IMR-90 (cell line): ENCODE data around the gene PRSS53. TPM values are rescaled to one million over a fixed set of nuclear protein-coding genes. Genes with fewer than 3 reads are reported as not detected.

Experiments used
- ATAC-seq: fragments of 200-7000 bp; cut with Tn5 transposase; 2 replicates; pipeline ENCODE4 v1.9.1; 2020; ENCODE audit warnings: low read depth, mild to moderate bottlenecking, moderate library complexity
- BruUV-seq: library from RNA; stranded (reverse); fragments of 400-500 nt; replicated peaks from 2 replicates; lab custom pipeline; 2021; lab: Mats Ljungman, UMichigan
- CTCF ChIA-PET: fragments of 300-600 bp; formaldehyde crosslinking; extraction: SDS; loops from one replicate; lab custom pipeline; 2021; ENCODE audit warnings: antibody characterized with exemption; lab: Yijun Ruan, JAX
- POLR2A ChIA-PET: fragments of 300-600 bp; sonication (Branson Sonifier 250); formaldehyde crosslinking; loops from one replicate; lab custom pipeline; 2022; ENCODE audit warnings: antibody characterized with exemption; ENCODE audit not compliant: unreplicated experiment; lab: Charles Lee
- DNase-seq: peaks from one replicate; pipeline ENCODE4 v3.0.0; 2013
- H2AFZ ChIP-seq: replicated peaks from 2 replicates; pipeline ENCODE3; 2013; ENCODE audit warnings: low read length, mild to moderate bottlenecking; ENCODE audit not compliant: poor library complexity
- H2AK5ac ChIP-seq: 2 replicates; pipeline ENCODE4 v1.6.1; 2013; ENCODE audit warnings: low read depth, low read length, inconsistent platforms
- H2AK9ac ChIP-seq: replicated peaks from 2 replicates; pipeline ENCODE3; 2013; ENCODE audit warnings: mild to moderate bottlenecking, low read depth, low read length, moderate library complexity; ENCODE audit not compliant: poor library complexity
- H2BK120ac ChIP-seq: 2 replicates; pipeline ENCODE4 v1.6.1; 2013; ENCODE audit warnings: low read depth, low read length, inconsistent platforms
- H2BK15ac ChIP-seq: 3 replicates; pipeline ENCODE4 v1.6.1; 2013; ENCODE audit warnings: low read depth, low read length, inconsistent platforms
- H2BK20ac ChIP-seq: 2 replicates; pipeline ENCODE4 v1.6.1; 2013; ENCODE audit warnings: low read depth, mild to moderate bottlenecking, inconsistent platforms, low read length, moderate library complexity
- H2BK5ac ChIP-seq: 2 replicates; pipeline ENCODE4 v1.6.1; 2013; ENCODE audit warnings: mild to moderate bottlenecking, low read depth, low read length, inconsistent platforms; ENCODE audit not compliant: poor library complexity, severe bottlenecking
- H3K14ac ChIP-seq: replicated peaks from 2 replicates; pipeline ENCODE4 v1.6.1; 2013; ENCODE audit warnings: low read depth, low read length, inconsistent platforms
- H3K18ac ChIP-seq: 2 replicates; pipeline ENCODE4 v1.6.1; 2013; ENCODE audit warnings: low read depth, low read length, control low read depth
- H3K23ac ChIP-seq: 2 replicates; pipeline ENCODE4 v1.6.1; 2013; ENCODE audit warnings: low read depth, low read length, inconsistent platforms
- H3K27ac ChIP-seq: 2 replicates; pipeline ENCODE4 v1.5.1; 2013; ENCODE audit warnings: mild to moderate bottlenecking, control low read depth, low read length; ENCODE audit not compliant: insufficient read depth
- H3K27me3 ChIP-seq: 2 replicates; pipeline ENCODE4 v1.6.1; 2013; ENCODE audit warnings: low read length; ENCODE audit not compliant: control insufficient read depth, insufficient read depth
- H3K36me3 ChIP-seq: 2 replicates; pipeline ENCODE4 v1.6.1; 2013; ENCODE audit warnings: low read length, mixed read lengths; ENCODE audit not compliant: control insufficient read depth, insufficient read depth
- H3K4ac ChIP-seq: 2 replicates; pipeline ENCODE4 v1.6.1; 2013; ENCODE audit warnings: low read depth, low read length, inconsistent platforms
- H3K4me1 ChIP-seq: 2 replicates; pipeline ENCODE4 v1.6.1; 2013; ENCODE audit warnings: low read length, mixed read lengths; ENCODE audit not compliant: control insufficient read depth, insufficient read depth
- H3K4me2 ChIP-seq: 2 replicates; pipeline ENCODE4 v1.6.1; 2013; ENCODE audit warnings: low read depth, mild to moderate bottlenecking, control low read depth, low read length, moderate library complexity
- H3K4me3 ChIP-seq: 2 replicates; pipeline ENCODE4 v1.5.1; 2013; ENCODE audit warnings: low read depth, mild to moderate bottlenecking, control low read depth, low read length, moderate library complexity; ENCODE audit not compliant: insufficient read depth
- H3K56ac ChIP-seq: 2 replicates; pipeline ENCODE4 v1.6.1; 2013; ENCODE audit warnings: low read length, inconsistent platforms; ENCODE audit not compliant: insufficient read depth; ENCODE audit errors: extremely low read depth
- H3K79me1 ChIP-seq, 2 experiments: 2 replicates each; pipeline ENCODE4 v1.6.1; 2013; ENCODE audit warnings: low read length in 2 of 2, inconsistent platforms in 1 of 2, low read depth in 1 of 2
- H3K9ac ChIP-seq: 2 replicates; pipeline ENCODE4 v1.6.1; 2013; ENCODE audit warnings: low read depth, low read length, control low read depth
- H3K9me1 ChIP-seq: 2 replicates; pipeline ENCODE4 v1.6.1; 2013; ENCODE audit warnings: low read length, inconsistent platforms; ENCODE audit not compliant: insufficient read depth
- H3K9me3 ChIP-seq: 2 replicates; pipeline ENCODE4 v1.6.1; 2013; ENCODE audit warnings: low read length; ENCODE audit not compliant: control insufficient read depth, insufficient read depth
- H4K20me1 ChIP-seq: 2 replicates; pipeline ENCODE4 v1.6.1; 2013; ENCODE audit warnings: low read length, inconsistent platforms; ENCODE audit not compliant: insufficient read depth
- H4K5ac ChIP-seq: 2 replicates; pipeline ENCODE4 v1.6.1; 2013; ENCODE audit warnings: mild to moderate bottlenecking, low read depth, low read length, control low read depth
- H4K8ac ChIP-seq, 2 experiments: 2 replicates each; pipeline ENCODE4 v1.6.1; 2013; ENCODE audit warnings: low read depth in 2 of 2, low read length in 2 of 2, control low read depth in 1 of 2, inconsistent platforms in 1 of 2
- H4K91ac ChIP-seq: 2 replicates; pipeline ENCODE4 v1.6.1; 2013; ENCODE audit warnings: low read depth, low read length, inconsistent platforms; ENCODE audit not compliant: insufficient read depth
- BHLHE40 ChIP-seq: fragments of 150-350 bp; IDR thresholded peaks from 2 replicates; pipeline ENCODE4 v1.6.1; 2016; ENCODE audit warnings: mild to moderate bottlenecking, low read depth, low read length
- CEBPB ChIP-seq: IDR thresholded peaks from 2 replicates; pipeline ENCODE4 v1.6.1; 2012; ENCODE audit warnings: low read depth, low read length, improper control_type of control experiment
- CTCF ChIP-seq: conservative IDR thresholded peaks from 2 replicates; pipeline ENCODE4 v1.5.1; 2012; ENCODE audit warnings: mild to moderate bottlenecking, low read depth, low read length, improper control_type of control experiment
- FOS ChIP-seq: fragments of 150-350 bp; IDR thresholded peaks from 2 replicates; pipeline ENCODE4 v1.6.1; 2016; ENCODE audit warnings: low read depth, low read length
- MAFK ChIP-seq: IDR thresholded peaks from 2 replicates; pipeline ENCODE4 v1.6.1; 2012; ENCODE audit warnings: low read depth, low read length, improper control_type of control experiment
- MXI1 ChIP-seq: IDR thresholded peaks from 2 replicates; pipeline ENCODE4 v1.6.1; 2012; ENCODE audit warnings: low read depth, mild to moderate bottlenecking, low read length, moderate library complexity, borderline replicate concordance
- NFE2L2 ChIP-seq: fragments of 150-350 bp; IDR thresholded peaks from 2 replicates; pipeline ENCODE4 v1.6.1; 2016; ENCODE audit warnings: low read depth, mild to moderate bottlenecking, low read length
- RFX5 ChIP-seq: IDR thresholded peaks from 2 replicates; pipeline ENCODE4 v1.8.0; 2012; ENCODE audit warnings: low read depth, mild to moderate bottlenecking, low read length, moderate library complexity
- SMC3 ChIP-seq: fragments of 150-350 bp; IDR thresholded peaks from 2 replicates; pipeline ENCODE4 v1.6.1; 2016; ENCODE audit warnings: low read depth, mild to moderate bottlenecking, antibody characterized with exemption, low read length, moderate library complexity
- USF2 ChIP-seq: fragments of 150-350 bp; IDR thresholded peaks from 2 replicates; pipeline ENCODE4 v1.6.1; 2017; ENCODE audit warnings: mild to moderate bottlenecking, antibody characterized with exemption, low read length, low read depth
- WGBS, 2 experiments: methylation state at CpG; one replicate each; pipeline versions ENCODE4 v1.1.5 to v1.1.7; 2013; ENCODE audit warnings: missing lambda C conversion rate in 2 of 2; ENCODE audit not compliant: insufficient read length in 1 of 2; ENCODE audit errors: extremely low coverage in 2 of 2; 5-methylcytosine and 5-hydroxymethylcytosine counted together
- dilution Hi-C: fragments of 300-500 bp; cut with HindIII; formaldehyde crosslinking; loops from one replicate; pipeline ENCODE4 v1.14.3; 2018; ENCODE audit warnings: low sequenced_read_pairs; ENCODE audit not compliant: unreplicated experiment
- in situ Hi-C: fragments of 300-500 bp; cut with MboI; formaldehyde crosslinking; loops from 3 replicates; pipeline ENCODE4 v1.14.3; 2019; ENCODE audit warnings: low sequenced_read_pairs, inconsistent platforms, mixed read lengths
- intact Hi-C: fragments of 100-400 bp; cut with micrococcal nuclease; formaldehyde crosslinking; loops from 2 replicates; pipeline ENCODE4 v1.10.0; 2022
- polyA plus RNA-seq, 3 experiments: library from polyadenylated mRNA; depleted of rRNA; stranded (reverse); fragments of >200 nt; gene quantifications; 2 replicates each; pipeline ENCODE4 v1.2.3, GENCODE V29; 2012; ENCODE audit warnings: low replicate concordance in 1 of 3
- total RNA-seq: library from RNA; depleted of rRNA; stranded (reverse); fragments of >200 nt; gene quantifications from 2 replicates; pipeline ENCODE4 v1.2.3, GENCODE V29; 2012

Gene PRSS53
- total and polyA plus RNA-seq, 2 of the 4 experiments (the other 2 are of a cell fraction) = 0.72 to 5.9 TPM

GRCh38 chr16:31111881-31112466, 23.2 kb upstream of the PRSS53 start:
- no peak overlapping the region for H3K56ac ChIP-seq
- dilution Hi-C loops (no loop called here), in situ Hi-C loops (no loop called here), intact Hi-C loops (no loop called here)
- H2BK15ac ChIP-seq = no peak overlapping the region
- H3K9ac ChIP-seq = no peak overlapping the region
- no peak overlapping the region for H2AK5ac ChIP-seq
- no peak overlapping the region for H4K5ac ChIP-seq
- no peak overlapping the region for H3K4me2 ChIP-seq
- H3K4ac ChIP-seq = no peak overlapping the region
- peaks cover 11% of the 10 kb centered on the region; the same call in 1 of the 2 replicates for H3K9me1 ChIP-seq
- CTCF ChIA-PET = no interaction called here
- no peak overlapping the region for H4K8ac ChIP-seq
- H4K91ac ChIP-seq = no peak overlapping the region
- no peaks in the 10 kb centered on the region for H3K9me3 ChIP-seq
- POLR2A ChIA-PET = no interaction called here
- no peak for DNase-seq
- no peak overlapping the region for H3K27ac ChIP-seq
- BruUV-seq = TSS peak; percentile 43
- no peak overlapping the region for H2AK9ac ChIP-seq
- no peak overlapping the region for H3K4me3 ChIP-seq
- no peak overlapping the region for H2BK20ac ChIP-seq
- H3K18ac ChIP-seq = no peak overlapping the region
- H2BK5ac ChIP-seq = no peak overlapping the region
- H3K79me1 ChIP-seq = peaks cover 22 to 50% of the 10 kb centered on the region in 2 experiments
- WGBS, 2 experiments = 98% methylated on average over 10 of the region's 23 CpGs; no CpG with 5 or more reads in 1 of the 2 experiments
- no peak overlapping the region for H2AFZ ChIP-seq
- no peak overlapping the region for H2BK120ac ChIP-seq
- TF ChIP-seq RFX5 (no peak), BHLHE40 (no peak), NFE2L2 (no peak), FOS (no peak), SMC3 (no peak), MAFK (no peak), USF2 (no peak), MXI1 (no peak), CEBPB (no peak), CTCF (no peak)
- H3K14ac ChIP-seq = no peak overlapping the region
- peaks cover 40% of the 10 kb centered on the region for H3K36me3 ChIP-seq
- no peak overlapping the region for H3K23ac ChIP-seq
- no peak for ATAC-seq
- H3K27me3 ChIP-seq = no peaks in the 10 kb centered on the region
- peaks cover 2% of the 10 kb centered on the region; the same call in 1 of the 2 replicates for H3K4me1 ChIP-seq
- H4K20me1 ChIP-seq = no peaks in the 10 kb centered on the region; the same call in 1 of the 2 replicates
